GM12891 (cell line): ENCODE measurements around the gene SPSB4.

Source experiments
- POLR2AphosphoS5 ChIP-seq: IDR thresholded peaks from 2 replicates; pipeline ENCODE4 v1.6.1; 2011; ENCODE audit warnings: low read depth, low read length, control low read depth
- TAF1 ChIP-seq: IDR thresholded peaks from 2 replicates; pipeline ENCODE4 v1.6.1; 2011; ENCODE audit warnings: low read depth, low read length, control low read depth

DNA sequence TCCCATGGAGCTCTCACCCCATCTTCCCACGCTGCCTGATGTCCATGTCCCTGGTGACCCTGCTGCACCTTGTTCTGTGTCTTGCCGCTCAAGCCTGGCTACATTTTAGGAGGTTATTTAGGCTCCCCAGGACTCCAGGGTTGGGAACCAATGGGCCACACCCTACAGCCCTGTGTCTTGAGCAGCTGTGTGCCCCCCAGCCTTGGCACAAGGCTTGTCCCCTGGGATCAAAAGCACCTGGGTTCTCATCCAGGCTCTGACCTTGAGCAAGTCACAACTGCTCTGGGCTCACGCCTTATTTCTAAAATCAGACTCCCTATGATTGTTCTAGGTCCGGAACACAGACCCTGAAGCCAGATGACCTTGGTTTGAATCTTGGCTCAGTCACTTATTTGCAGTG is 14.1 kb downstream of the SPSB4 start:
- no peak for TF ChIP-seq TAF1
- TF ChIP-seq POLR2AphosphoS5, result no peak
